Measurements from ENCODE around the gene MPP4.

DNA sequence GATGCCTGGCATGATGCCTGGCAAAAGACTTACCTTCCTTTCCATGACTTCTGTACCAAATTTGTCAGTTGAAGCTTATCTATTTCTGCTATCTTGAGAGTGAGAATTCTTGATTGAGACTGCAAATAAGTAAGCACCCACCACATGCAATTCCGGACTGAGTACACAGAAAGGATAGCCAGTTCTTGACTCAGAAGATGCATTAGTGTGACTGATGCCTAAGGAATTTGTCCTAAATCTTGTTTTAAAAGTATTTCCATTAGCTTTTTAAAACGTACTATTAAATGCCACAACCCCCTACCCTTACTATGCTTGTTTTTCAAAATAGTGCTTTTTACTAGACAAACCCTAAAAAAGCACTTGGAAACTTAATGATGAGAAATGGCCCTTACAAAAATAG, 545 bp downstream of the MPP4 start:
- no peak for TF ChIP-seq EZH2 (IDR thresholded peaks at IDR 0.05; ENCODE audit: borderline replicate concordance, low read length)
- TF ChIP-seq, protein P1, sequence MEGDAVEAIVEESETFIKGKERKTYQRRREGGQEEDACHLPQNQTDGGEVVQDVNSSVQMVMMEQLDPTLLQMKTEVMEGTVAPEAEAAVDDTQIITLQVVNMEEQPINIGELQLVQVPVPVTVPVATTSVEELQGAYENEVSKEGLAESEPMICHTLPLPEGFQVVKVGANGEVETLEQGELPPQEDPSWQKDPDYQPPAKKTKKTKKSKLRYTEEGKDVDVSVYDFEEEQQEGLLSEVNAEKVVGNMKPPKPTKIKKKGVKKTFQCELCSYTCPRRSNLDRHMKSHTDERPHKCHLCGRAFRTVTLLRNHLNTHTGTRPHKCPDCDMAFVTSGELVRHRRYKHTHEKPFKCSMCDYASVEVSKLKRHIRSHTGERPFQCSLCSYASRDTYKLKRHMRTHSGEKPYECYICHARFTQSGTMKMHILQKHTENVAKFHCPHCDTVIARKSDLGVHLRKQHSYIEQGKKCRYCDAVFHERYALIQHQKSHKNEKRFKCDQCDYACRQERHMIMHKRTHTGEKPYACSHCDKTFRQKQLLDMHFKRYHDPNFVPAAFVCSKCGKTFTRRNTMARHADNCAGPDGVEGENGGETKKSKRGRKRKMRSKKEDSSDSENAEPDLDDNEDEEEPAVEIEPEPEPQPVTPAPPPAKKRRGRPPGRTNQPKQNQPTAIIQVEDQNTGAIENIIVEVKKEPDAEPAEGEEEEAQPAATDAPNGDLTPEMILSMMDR (conservative IDR thresholded peaks at IDR 0.05 in 1 of 2, IDR thresholded peaks at IDR 0.05 in 1 of 2; ENCODE audit: extremely low read depth in 1 of 2, insufficient read depth in 1 of 2, low read depth in 1 of 2, low read length in 2 of 2) = no peak
